ENCODE results near the gene HIGD1B.
A peak's percentile ranks its signal among the peaks of the same experiment; 100 is the strongest.
"Not testable (repeated sequence)": the region's sequence is repeated elsewhere in the genome, so short reads cannot be mapped to it uniquely, and the experiment has no call there.

HIGD1B gene

GRCh38 chr17:44847586-44847985, at the start of gene HIGD1B:
HIGD1B (plus strand) TSS chr17:44847883; CDS start chr17:44848153, 270 bp downstream.
- DNase-seq (ENCODE audit: low read depth), result no peak

GRCh38 chr17:44798356-44798755, 49.3 kb upstream of the HIGD1B start:
- DNase-seq (ENCODE audit: low read depth), result no peak

GRCh38 chr17:44801880-44802279, 45.8 kb upstream of the HIGD1B start:
- no peak for DNase-seq (ENCODE audit: low read depth)

GRCh38 chr17:44804302-44805089, 43.2 kb upstream of the HIGD1B start:
- DNase-seq (ENCODE audit: low read depth), result no peak

GRCh38 chr17:44807093-44807816, 40.4 kb upstream of the HIGD1B start:
- no peak for DNase-seq (ENCODE audit: low read depth)

- no peak for DNase-seq (ENCODE audit: low read depth)
Measured at GRCh38 chr17:44807817-44808155, 39.9 kb upstream of the HIGD1B start.

GRCh38 chr17:44808156-44808555, 39.5 kb upstream of the HIGD1B start:
- no peak for DNase-seq (ENCODE audit: low read depth)

- not testable (repeated sequence) for DNase-seq (ENCODE audit: low read depth)
Measured at GRCh38 chr17:44808656-44809388, 38.9 kb upstream of the HIGD1B start.

GRCh38 chr17:44812263-44812662, 35.4 kb upstream of the HIGD1B start:
- DNase-seq (ENCODE audit: low read depth), result no peak

GRCh38 chr17:44818508-44818907, 29.2 kb upstream of the HIGD1B start:
- DNase-seq (ENCODE audit: low read depth), result not testable (repeated sequence)

- no peak for DNase-seq (ENCODE audit: low read depth)
Measured at GRCh38 chr17:44820631-44821212, 27.0 kb upstream of the HIGD1B start.

- DNase-seq (ENCODE audit: low read depth), result not testable (repeated sequence)
Measured at GRCh38 chr17:44825236-44825635, 22.4 kb upstream of the HIGD1B start.

- DNase-seq (ENCODE audit: low read depth), result no peak
Measured at GRCh38 chr17:44826123-44826790, 21.4 kb upstream of the HIGD1B start.

- DNase-seq (ENCODE audit: low read depth), result no peak
Measured at GRCh38 chr17:44827863-44828262, 19.8 kb upstream of the HIGD1B start.

GRCh38 chr17:44828919-44829522, 18.7 kb upstream of the HIGD1B start:
- DNase-seq (ENCODE audit: low read depth), result no peak

GRCh38 chr17:44829523-44830358, 17.9 kb upstream of the HIGD1B start, which contains the start of gene GJC1:
GJC1 (minus strand) TSS chr17:44830287; CDS start chr17:44805817, 24,470 bp downstream.
- DNase-seq (ENCODE audit: low read depth), result peak; percentile 29

GRCh38 chr17:44830359-44831288, 17.1 kb upstream of the HIGD1B start:
- no peak for DNase-seq (ENCODE audit: low read depth)

GRCh38 chr17:44831371-44831770, 16.3 kb upstream of the HIGD1B start:
- DNase-seq (ENCODE audit: low read depth), result no peak

GRCh38 chr17:44832805-44833204, 14.9 kb upstream of the HIGD1B start:
- no peak for DNase-seq (ENCODE audit: low read depth)
